Activated T-helper 1 cell treated with anti-CD3 and anti-CD28 coated beads, Interleukin-12 subunit alpha, Interleukin-12 subunit beta, Interleukin-2, Interleukin-4 antibody, amounts not matched to agents 30 ng/mL and 10 ng/mL and 1 ng/mL, durations not matched to agents 14 hours and 24 hours and 36 hours (primary cell): ENCODE measurements around the gene VAV2. TPM values are rescaled to one million over a fixed set of nuclear protein-coding genes. Genes with fewer than 3 reads are reported as not detected.

Experiments used
- DNase-seq: peaks from one replicate; pipeline ENCODE4 v3.0.0; 2021; ENCODE audit warnings: low spot score
- H3K27ac Mint-ChIP-seq: one replicate; pipeline ENCODE4 v1.8.0; 2021; ENCODE audit warnings: mild to moderate bottlenecking, mixed read lengths
- H3K27me3 Mint-ChIP-seq: one replicate; pipeline ENCODE4 v1.8.0; 2022; ENCODE audit warnings: mild to moderate bottlenecking, moderate library complexity, mixed read lengths; ENCODE audit not compliant: insufficient read depth
- H3K36me3 Mint-ChIP-seq: one replicate; pipeline ENCODE4 v1.8.0; 2021; ENCODE audit warnings: low read depth, mixed read lengths
- H3K4me1 Mint-ChIP-seq: one replicate; pipeline ENCODE4 v1.8.0; 2021; ENCODE audit warnings: low read depth, mixed read lengths
- H3K4me3 Mint-ChIP-seq: one replicate; pipeline ENCODE4 v1.8.0; 2021; ENCODE audit warnings: mild to moderate bottlenecking, moderate library complexity, mixed read lengths
- H3K9me3 Mint-ChIP-seq: one replicate; pipeline ENCODE4 v1.8.0; 2021; ENCODE audit warnings: mixed read lengths
- intact Hi-C: fragments of 100-400 bp; cut with micrococcal nuclease; formaldehyde crosslinking; loops from one replicate; pipeline ENCODE4 v1.15.1; 2024
- total RNA-seq: library from RNA; stranded (reverse); gene quantifications from 2 replicates; pipeline ENCODE4 v1.2.3, GENCODE V29; 2022

Gene VAV2
- total RNA-seq, 1 donor from 2014 or later = 5.8 TPM

DNA sequence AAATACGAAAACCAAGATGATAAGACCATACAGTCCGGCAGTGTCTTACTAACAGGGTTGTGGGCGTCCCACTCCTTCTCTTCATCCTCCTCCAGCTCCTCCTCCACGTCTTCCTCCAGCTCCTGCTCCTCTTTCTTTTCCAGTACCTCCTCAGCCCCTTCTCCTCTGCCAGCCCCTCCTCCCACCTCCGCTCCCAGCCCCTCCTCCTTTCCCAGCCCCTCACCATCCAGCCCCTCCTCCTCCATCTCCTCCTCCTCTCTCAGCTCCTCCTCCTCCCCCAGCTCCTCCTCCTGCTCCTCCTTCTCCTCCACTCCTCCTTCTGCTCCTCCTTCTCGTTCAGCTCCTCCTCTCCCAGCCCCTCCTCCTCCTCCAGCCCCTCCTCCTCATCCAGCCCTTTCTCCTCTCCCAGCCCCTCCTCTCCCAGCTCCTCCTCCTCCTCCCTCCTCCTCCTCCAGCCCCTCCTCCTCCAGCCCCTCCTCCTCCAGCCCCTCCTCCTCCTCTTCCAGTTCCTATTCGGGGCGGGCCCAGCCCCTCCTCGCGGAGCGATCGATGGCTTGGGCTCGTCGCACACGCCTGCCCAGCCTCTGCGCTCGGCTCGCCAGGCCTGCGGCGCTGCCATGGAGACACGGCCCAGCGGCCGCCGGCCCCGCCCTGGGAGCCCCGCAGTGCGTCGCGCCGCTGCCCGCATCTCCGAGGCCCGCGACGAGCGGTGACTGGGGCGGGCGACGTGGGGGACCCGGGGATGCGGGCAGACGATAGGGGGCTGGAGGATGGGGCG, 32.9 kb upstream of the VAV2 start, which contains the start of gene BRD3OS:
Gene BRD3OS, plus strand, starts transcription at position 654 of the 778 bp plus-strand sequence. CDS start 1,267 bp downstream, outside the sequence.
- Mint-ChIP-seq H3K4me1 (no peaks in the 10 kb centered on the region), H3K27me3 (no peaks in the 10 kb centered on the region), H3K36me3 (peaks cover 3% of the 10 kb centered on the region), H3K9me3 (no peaks in the 10 kb centered on the region), H3K4me3 (peak within 1 kb of the TSS; percentile 79), H3K27ac (no peak within 1 kb of the TSS)
- intact Hi-C loops = loop anchor here (1.0 to 5.0 kb wide), 6 partner anchors 33 to 608 kb away; partner anchors contain the start of genes BRD3, REXO4, RNU6ATAC and VAV2
- DNase-seq = peak; percentile 92

DNA sequence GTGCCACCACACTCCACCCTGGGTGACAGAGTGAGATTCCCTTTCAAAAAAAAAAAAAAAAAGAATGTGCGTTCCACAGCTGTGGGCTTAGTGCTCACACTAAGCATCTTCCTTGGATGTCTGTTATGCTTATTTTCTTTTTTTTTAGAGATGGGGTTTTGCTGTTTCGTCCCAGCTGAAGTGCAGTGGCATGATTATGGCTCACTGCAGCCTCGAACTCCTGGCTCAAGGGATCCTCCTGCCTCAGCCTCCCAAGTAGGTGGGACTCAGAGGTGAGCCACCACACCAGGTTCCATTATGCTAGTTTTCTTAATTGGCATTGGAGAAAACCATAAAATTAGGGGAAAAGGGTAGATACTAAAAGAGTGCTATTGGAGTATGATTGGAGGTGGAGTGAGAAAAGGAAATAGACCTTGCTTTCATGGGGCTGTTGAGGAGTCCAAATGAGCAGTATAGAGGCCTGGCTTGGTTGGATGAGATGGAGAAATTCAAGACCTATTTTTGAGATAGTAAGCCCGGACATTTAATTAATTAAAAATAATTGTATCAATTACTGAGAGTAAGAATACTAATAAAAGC, 32.2 kb upstream of the VAV2 start:
- intact Hi-C loops = no loop called here
- Mint-ChIP-seq H3K9me3 (no peaks in the 10 kb centered on the region), H3K4me3 (peak overlapping the region; percentile 40), H3K4me1 (no peaks in the 10 kb centered on the region), H3K36me3 (peaks cover 3% of the 10 kb centered on the region), H3K27ac (no peak overlapping the region), H3K27me3 (no peaks in the 10 kb centered on the region)
- no peak for DNase-seq

DNA sequence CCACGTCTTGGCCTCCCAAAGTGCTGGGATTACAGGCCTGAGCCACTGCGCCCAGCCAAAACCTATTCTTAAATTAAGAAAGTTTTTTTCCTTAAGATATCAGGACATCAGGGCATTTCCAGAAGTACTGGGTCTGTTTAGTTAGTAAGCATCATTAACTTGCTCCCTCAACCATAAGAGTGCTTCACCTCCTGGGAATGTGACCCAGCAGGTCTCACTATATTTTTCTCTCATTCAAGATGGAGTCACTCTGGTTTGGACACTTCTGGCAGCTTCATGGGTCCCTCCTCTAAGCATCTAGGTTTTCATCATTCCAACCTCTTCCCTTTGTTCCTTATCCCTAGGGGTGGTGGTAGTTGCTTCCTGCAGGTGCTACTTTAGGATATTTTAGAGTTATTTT, 22.8 kb upstream of the VAV2 start:
- DNase-seq = no peak
- intact Hi-C loops = no loop called here
- H3K4me1 Mint-ChIP-seq = no peaks in the 10 kb centered on the region

DNA sequence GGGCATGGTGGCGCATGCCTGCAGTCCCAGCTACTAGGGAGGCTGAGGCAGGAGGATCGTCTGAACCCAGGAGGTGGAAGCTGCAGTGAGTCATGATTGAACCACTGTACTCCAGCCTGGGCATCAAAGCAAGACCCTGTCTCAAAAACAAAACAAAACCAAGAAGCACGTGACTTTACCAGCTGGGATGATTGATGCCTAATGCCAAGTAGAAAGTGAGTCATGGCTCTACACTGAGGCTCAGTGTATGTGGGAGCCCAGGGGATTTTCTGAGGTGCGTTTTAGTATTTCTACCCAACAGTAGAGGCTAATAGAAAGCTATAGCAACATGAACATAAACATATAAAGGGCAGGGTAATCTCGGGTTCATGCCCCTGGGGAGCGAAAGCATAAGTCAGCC, 19.3 kb upstream of the VAV2 start:
- DNase-seq = no peak
- intact Hi-C loops = no loop called here
- H3K4me3 Mint-ChIP-seq = no peak overlapping the region
- peaks cover 13% of the 10 kb centered on the region for H3K9me3 Mint-ChIP-seq
- peaks cover 6% of the 10 kb centered on the region for H3K27me3 Mint-ChIP-seq
- H3K36me3 Mint-ChIP-seq = peaks cover 3% of the 10 kb centered on the region
- no peaks in the 10 kb centered on the region for H3K4me1 Mint-ChIP-seq
- H3K27ac Mint-ChIP-seq = no peak overlapping the region

More for the DNA sequence above, 22.8 kb upstream of the VAV2 start:
- peaks cover 13% of the 10 kb centered on the region for H3K9me3 Mint-ChIP-seq
- H3K27ac Mint-ChIP-seq = no peak overlapping the region
- H3K36me3 Mint-ChIP-seq = peaks cover 3% of the 10 kb centered on the region
- H3K27me3 Mint-ChIP-seq = no peaks in the 10 kb centered on the region
- no peak overlapping the region for H3K4me3 Mint-ChIP-seq

DNA sequence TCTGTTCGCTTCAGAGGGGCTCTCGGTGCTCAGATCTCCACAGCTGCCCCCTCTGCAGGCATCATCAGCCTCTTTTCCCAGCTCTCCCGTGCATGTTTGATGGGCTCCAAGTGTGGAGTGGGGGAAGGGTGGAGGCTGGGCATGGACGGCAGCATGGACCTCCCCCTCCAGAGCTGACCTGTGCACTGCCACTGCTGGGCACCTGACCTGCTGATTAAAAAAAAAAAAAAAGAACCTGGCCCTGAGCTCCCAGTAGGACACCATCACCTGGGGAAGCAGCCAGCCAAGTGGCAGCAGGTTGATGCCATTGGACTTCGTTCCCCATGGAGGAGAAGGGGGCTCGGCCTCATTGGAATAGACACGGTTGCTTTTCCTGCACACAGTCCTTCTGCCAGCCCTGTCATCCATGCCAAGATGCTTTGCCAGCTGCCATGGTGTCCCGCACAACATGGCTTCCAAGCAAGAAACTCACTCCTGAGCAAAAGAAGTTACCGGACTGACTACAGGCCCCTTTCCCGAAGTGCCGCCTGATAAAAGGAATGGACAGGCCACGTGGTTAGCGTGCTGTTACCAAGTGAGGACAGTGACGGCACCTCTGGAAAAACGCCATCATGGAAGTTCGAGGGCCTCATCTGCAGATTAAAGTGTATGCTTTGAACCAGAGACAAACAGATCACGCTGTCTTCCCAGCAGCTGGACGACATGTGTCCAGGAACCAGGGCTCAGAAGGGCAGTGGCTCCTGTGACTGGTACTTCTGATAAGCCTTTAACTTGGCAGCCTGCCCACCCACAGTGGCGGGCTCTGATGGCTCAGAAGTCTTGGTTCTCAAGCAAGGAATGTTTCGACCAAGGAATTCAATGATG, 18.4 kb upstream of the VAV2 start:
- Mint-ChIP-seq H3K36me3 (peaks cover 3% of the 10 kb centered on the region), H3K27ac (no peak overlapping the region), H3K4me1 (no peaks in the 10 kb centered on the region), H3K9me3 (peaks cover 13% of the 10 kb centered on the region), H3K27me3 (peaks cover 6% of the 10 kb centered on the region), H3K4me3 (no peak overlapping the region)
- intact Hi-C loops = no loop called here
- DNase-seq = no peak

DNA sequence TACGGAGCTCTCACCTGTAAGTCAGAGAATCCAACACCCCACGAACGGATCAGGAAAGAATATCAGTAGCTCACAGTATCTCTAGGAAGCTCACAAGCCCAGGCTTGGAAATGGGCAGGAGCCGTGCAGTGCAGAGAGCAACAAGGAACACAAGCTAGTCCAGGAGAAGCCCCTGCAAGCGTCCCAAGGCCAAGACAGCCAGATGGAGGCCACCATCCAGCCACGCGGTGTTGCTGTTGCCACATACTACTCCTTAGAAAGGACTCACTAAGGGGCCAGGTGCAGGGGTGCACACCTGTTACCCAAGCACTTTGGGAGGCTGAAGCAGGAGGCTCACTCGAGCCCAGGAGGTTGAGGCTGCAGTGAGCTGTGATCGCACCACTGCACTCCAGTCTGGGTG, 15.4 kb upstream of the VAV2 start:
- H3K4me1 Mint-ChIP-seq = no peaks in the 10 kb centered on the region
- H3K27ac Mint-ChIP-seq = no peak overlapping the region

DNA sequence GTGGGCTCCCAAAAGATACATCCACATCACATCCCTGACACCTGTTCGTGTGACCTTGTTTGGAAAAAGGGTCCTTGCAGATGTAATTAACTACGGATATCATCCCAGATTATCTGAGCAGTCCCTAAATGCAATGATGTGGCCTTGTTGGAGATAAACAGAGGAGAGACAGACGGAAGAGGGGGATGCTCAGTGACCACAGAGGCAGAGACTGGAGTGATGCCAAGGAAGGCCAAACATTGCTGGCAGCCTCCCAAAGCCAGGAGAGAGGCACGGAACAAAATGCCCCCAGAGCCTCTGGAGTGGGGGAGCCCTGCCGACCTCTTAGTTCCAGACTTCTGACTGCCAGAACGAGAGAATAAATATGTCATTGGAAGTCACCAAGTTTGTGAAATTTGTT, 15.0 kb upstream of the VAV2 start:
- Mint-ChIP-seq H3K4me3 (no peak overlapping the region), H3K27ac (no peak overlapping the region), H3K27me3 (peaks cover 10% of the 10 kb centered on the region), H3K36me3 (no peaks in the 10 kb centered on the region), H3K9me3 (peaks cover 4% of the 10 kb centered on the region), H3K4me1 (no peaks in the 10 kb centered on the region)
- no peak for DNase-seq
- intact Hi-C loops = no loop called here

More for the DNA sequence above, 15.4 kb upstream of the VAV2 start:
- DNase-seq = no peak
- Mint-ChIP-seq H3K9me3 (peaks cover 4% of the 10 kb centered on the region), H3K27me3 (peaks cover 10% of the 10 kb centered on the region), H3K4me3 (no peak overlapping the region), H3K36me3 (no peaks in the 10 kb centered on the region)
- intact Hi-C loops = no loop called here

DNA sequence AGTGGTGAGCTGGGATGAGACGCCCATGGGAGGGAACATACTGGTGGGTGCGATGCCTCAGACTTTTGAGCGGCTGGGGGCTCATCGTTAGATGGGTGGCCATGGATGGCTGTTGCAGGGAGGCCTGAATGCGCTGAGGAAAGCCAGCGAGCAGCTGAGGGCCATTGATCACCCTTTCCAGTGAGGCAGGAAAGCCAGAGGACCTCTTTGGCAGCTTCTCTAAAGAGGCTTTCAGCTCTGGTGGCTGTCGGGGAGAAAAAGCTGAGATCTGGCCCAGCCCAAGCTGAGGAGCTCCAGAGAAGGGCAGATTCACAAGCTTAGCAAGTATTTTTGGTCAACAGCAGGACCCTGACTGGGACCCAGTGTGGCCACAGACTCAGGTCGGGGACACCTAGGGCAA, 13.3 kb upstream of the VAV2 start:
- H3K27me3 Mint-ChIP-seq = peaks cover 10% of the 10 kb centered on the region
- DNase-seq = no peak
- no peaks in the 10 kb centered on the region for H3K36me3 Mint-ChIP-seq
- intact Hi-C loops = no loop called here
- H3K27ac Mint-ChIP-seq = no peak overlapping the region
- no peak overlapping the region for H3K4me3 Mint-ChIP-seq
- H3K9me3 Mint-ChIP-seq = no peaks in the 10 kb centered on the region
- H3K4me1 Mint-ChIP-seq = no peaks in the 10 kb centered on the region

DNA sequence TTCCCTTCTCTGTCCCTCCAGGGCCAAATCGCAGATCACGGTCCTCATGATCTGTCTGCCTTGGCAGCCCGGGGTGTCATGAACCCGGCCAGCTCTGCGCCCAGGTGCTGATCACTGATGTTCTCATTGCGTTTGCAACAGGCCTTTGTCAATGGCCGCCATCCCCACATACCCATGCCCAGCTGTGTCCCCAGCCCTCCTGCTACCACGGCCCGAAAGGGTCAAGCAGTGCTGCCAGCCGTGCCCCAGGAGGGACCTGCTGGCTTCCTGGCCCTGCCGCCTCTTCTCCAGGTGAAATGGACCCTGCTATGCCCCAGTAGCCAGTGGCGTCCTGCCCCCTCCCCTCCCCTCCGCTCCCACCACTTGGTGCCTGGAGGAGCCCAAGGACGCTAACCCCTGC, 12.8 kb upstream of the VAV2 start:
- no peaks in the 10 kb centered on the region for H3K9me3 Mint-ChIP-seq
- H3K27me3 Mint-ChIP-seq = peaks cover 10% of the 10 kb centered on the region
- DNase-seq = no peak
- H3K4me3 Mint-ChIP-seq = no peak overlapping the region
- intact Hi-C loops = no loop called here
- no peaks in the 10 kb centered on the region for H3K36me3 Mint-ChIP-seq
- no peak overlapping the region for H3K27ac Mint-ChIP-seq
- no peaks in the 10 kb centered on the region for H3K4me1 Mint-ChIP-seq

DNA sequence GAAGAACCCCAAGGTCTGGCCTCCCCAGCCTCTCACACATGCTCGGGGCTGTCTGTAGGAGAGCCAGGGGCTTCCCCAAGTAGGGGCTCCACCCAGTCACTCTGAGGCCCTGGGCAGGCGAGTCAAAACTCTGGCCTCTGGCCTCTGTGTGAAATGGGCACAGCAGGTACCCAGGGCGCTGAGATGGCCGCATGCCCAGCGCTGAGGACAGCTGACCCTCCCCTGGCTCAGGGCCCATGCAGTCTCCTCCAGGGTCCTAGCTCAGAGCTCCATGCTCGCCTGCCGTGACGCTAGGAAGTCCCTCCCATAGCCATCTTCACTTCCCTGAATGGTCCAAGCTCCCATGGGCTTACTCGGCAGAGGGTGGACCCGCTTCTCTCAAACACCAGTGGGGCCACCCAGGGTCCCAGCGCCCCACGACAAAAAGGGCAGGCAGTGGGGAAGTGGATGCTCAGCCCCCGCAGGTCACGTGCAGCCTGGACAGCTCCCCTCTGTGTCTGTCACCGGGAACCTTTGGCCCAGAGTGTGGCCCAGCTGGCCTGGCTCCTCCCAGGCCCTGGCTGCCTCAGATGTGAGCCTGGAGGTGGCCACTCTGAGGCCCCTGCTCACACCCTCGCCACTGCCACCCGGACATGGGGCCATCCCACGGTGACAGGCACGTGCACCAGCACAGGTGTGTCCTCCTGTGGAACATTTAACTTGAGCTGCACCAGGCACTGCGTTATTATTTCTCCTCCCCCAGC, 12.2 kb upstream of the VAV2 start:
- H3K4me1 Mint-ChIP-seq = no peaks in the 10 kb centered on the region
- intact Hi-C loops = no loop called here
- no peak overlapping the region for H3K4me3 Mint-ChIP-seq
- no peak for DNase-seq
- H3K36me3 Mint-ChIP-seq = no peaks in the 10 kb centered on the region
- peaks cover 10% of the 10 kb centered on the region for H3K27me3 Mint-ChIP-seq
- H3K27ac Mint-ChIP-seq = no peak overlapping the region
- H3K9me3 Mint-ChIP-seq = no peaks in the 10 kb centered on the region

DNA sequence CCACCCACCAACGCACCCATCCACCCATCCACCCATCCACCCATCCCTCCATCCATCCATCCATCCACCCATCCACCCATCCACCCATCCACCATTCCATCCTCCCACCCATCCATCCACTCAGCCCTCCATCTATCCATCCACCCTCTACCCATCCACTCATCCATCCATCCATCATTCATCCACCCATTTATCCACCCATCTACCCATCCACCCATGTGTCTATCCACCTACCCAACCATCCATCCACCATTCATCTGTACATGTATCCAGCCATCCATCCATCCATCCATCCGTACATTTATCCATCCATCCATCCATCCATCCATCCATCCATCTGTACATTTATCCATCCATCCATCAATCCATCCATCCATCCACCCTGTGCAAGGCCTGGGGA, 11.1 kb upstream of the VAV2 start:
- Mint-ChIP-seq H3K36me3 (no peaks in the 10 kb centered on the region), H3K4me3 (no peak overlapping the region), H3K9me3 (no peaks in the 10 kb centered on the region), H3K27me3 (peaks cover 4% of the 10 kb centered on the region), H3K27ac (no peak overlapping the region), H3K4me1 (no peaks in the 10 kb centered on the region)
- intact Hi-C loops = no loop called here
- no peak for DNase-seq

DNA sequence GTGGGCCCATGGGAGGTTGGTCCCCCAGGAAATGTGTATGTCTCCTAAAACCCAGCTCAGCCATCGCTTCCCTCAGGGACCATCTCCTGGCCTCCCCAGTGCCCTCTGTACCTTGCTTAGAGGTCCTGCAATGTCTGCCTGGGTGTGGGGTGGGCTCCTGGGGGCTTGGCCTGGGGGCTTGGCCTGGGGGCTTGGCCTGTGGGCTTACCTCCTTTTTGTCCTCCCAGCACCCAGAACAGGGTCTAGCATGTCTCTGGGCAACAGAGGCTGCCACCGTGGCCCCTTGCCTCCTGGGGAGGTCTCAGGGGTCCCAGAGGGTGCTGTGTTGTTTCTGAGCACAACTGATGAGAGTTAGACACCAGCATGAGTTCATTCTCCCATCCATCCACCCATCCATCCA, 10.7 kb upstream of the VAV2 start:
- DNase-seq = no peak
- H3K27me3 Mint-ChIP-seq = peaks cover 4% of the 10 kb centered on the region
- intact Hi-C loops = no loop called here
- H3K4me1 Mint-ChIP-seq = no peaks in the 10 kb centered on the region
- H3K27ac Mint-ChIP-seq = no peak overlapping the region
- no peaks in the 10 kb centered on the region for H3K36me3 Mint-ChIP-seq
- H3K4me3 Mint-ChIP-seq = no peak overlapping the region
- H3K9me3 Mint-ChIP-seq = no peaks in the 10 kb centered on the region
